Mesodermal cell (in vitro differentiated cells): ENCODE results near the gene SUCO. TPM values are rescaled to one million over a fixed set of nuclear protein-coding genes. Genes with fewer than 3 reads are reported as not detected.

Experiments used
- H3K27ac ChIP-seq: 2 replicates; pipeline ENCODE4 v1.7.0; 2013; ENCODE audit warnings: mild to moderate bottlenecking, low read depth, low read length, moderate library complexity; ENCODE audit not compliant: severe bottlenecking
- H3K36me3 ChIP-seq: 2 replicates; pipeline ENCODE4 v1.7.1; 2013; ENCODE audit warnings: mild to moderate bottlenecking, low read length, moderate library complexity; ENCODE audit not compliant: control insufficient read depth, insufficient read depth
- H3K4me1 ChIP-seq: one replicate; pipeline ENCODE4 v1.7.1; 2013; ENCODE audit warnings: mild to moderate bottlenecking, low read length; ENCODE audit not compliant: insufficient read depth, control insufficient read depth, poor library complexity, severe bottlenecking
- H3K4me3 ChIP-seq: 2 replicates; pipeline ENCODE4 v1.7.0; 2013; ENCODE audit warnings: low read length, control low read depth, mild to moderate bottlenecking; ENCODE audit not compliant: insufficient read depth, poor library complexity, severe bottlenecking; ENCODE audit errors: extremely low read depth
- H3K9me3 ChIP-seq: 2 replicates; pipeline ENCODE4 v1.7.1; 2013; ENCODE audit warnings: mild to moderate bottlenecking, low read length, moderate library complexity; ENCODE audit not compliant: control insufficient read depth
- WGBS, 2 experiments: methylation state at CpG; one replicate each; pipeline ENCODE4 v1.1.5; 2013; ENCODE audit warnings: missing lambda C conversion rate in 2 of 2; ENCODE audit not compliant: insufficient coverage in 2 of 2; 5-methylcytosine and 5-hydroxymethylcytosine counted together
- polyA plus RNA-seq, 2 experiments: library from polyadenylated mRNA; stranded (reverse); fragments of 50-300 nt; gene quantifications; one replicate each; pipeline ENCODE4 v1.2.3, GENCODE V29; 2013

Gene SUCO, protein sequence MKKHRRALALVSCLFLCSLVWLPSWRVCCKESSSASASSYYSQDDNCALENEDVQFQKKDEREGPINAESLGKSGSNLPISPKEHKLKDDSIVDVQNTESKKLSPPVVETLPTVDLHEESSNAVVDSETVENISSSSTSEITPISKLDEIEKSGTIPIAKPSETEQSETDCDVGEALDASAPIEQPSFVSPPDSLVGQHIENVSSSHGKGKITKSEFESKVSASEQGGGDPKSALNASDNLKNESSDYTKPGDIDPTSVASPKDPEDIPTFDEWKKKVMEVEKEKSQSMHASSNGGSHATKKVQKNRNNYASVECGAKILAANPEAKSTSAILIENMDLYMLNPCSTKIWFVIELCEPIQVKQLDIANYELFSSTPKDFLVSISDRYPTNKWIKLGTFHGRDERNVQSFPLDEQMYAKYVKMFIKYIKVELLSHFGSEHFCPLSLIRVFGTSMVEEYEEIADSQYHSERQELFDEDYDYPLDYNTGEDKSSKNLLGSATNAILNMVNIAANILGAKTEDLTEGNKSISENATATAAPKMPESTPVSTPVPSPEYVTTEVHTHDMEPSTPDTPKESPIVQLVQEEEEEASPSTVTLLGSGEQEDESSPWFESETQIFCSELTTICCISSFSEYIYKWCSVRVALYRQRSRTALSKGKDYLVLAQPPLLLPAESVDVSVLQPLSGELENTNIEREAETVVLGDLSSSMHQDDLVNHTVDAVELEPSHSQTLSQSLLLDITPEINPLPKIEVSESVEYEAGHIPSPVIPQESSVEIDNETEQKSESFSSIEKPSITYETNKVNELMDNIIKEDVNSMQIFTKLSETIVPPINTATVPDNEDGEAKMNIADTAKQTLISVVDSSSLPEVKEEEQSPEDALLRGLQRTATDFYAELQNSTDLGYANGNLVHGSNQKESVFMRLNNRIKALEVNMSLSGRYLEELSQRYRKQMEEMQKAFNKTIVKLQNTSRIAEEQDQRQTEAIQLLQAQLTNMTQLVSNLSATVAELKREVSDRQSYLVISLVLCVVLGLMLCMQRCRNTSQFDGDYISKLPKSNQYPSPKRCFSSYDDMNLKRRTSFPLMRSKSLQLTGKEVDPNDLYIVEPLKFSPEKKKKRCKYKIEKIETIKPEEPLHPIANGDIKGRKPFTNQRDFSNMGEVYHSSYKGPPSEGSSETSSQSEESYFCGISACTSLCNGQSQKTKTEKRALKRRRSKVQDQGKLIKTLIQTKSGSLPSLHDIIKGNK (N-terminal part only)
- 53.0 TPM for polyA plus RNA-seq (2013, experiment 1 of 2)
- polyA plus RNA-seq (2013, experiment 2 of 2), result 60.8 TPM

DNA sequence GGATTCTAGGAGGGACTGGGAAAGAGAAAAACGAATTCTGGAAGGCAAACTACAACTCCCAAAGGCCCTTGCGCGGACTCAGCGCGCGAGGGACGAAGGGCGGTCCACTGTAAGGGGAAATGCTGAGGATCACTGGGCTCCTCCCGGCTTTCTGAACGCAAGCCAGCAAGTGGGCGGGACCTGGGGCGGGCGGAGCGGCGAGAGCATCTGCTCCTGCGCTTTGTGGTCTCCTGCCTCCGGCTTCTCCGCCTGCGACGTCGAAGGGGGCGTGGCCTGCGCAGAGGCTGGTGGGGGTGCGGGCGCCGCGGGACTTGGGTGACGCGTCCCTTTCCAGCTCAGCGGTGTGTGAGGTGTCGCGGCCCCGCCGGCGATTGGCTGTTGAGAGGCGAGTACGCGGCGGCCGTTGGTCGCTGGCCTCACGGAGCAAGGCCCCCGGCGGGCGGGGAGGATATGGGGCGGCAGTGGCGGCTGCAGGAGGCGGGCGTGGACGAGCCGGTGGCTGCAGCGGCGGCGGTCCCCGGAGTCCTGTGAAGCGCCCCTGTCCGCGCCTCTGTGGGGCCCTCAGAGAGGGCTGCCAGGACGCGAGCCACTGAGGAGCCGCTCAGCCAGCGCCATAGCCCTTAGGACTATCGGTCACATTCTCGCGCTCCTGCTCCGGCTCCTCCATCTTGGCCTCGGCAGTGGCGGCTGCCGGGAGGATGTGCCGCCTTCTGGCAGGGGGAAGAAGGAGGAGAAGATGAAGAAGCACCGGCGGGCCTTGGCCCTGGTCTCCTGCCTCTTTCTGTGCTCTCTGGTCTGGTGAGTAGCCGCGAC, at the start of gene SUCO:
Gene SUCO, plus strand, starts transcription at position 451 of the 813 bp plus-strand sequence. Its CDS starts 286 bp downstream, at position 737.
- Histone ChIP-seq H3K4me1 (peaks cover 19% of the 10 kb centered on the region), H3K36me3 (no peaks in the 10 kb centered on the region), H3K4me3 (peak within 1 kb of the TSS; percentile 92), H3K27ac (peak within 1 kb of the TSS; percentile 94), H3K9me3 (no peaks in the 10 kb centered on the region)
- 0 to 1% methylated on average over 44 to 65 of the region's 74 CpGs for WGBS, 2 experiments

DNA sequence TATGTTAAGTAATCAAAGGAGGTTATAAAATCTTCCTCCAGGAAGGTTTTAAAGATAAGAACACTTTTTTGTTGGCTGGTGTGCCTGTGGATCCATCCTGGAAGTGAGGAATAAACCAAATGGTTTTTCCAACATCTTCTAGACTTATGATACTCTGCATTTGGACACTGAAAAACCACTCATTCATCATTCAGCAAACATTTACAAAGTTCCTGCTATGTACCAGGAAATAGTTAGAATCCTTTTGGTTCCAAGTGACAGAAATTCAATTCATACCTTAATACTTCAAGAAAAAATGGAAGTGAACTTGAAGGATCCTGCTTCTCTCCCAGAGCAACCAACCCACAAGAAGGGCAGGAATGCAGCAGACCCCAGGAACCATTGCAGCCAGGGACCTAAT, 49.5 kb upstream of the SUCO start:
- peaks cover 11% of the 10 kb centered on the region for H3K4me1 ChIP-seq
- H3K4me3 ChIP-seq, result no peak overlapping the region
- no peak overlapping the region for H3K27ac ChIP-seq
- H3K9me3 ChIP-seq, result no peaks in the 10 kb centered on the region
- no peaks in the 10 kb centered on the region for H3K36me3 ChIP-seq

- no peaks in the 10 kb centered on the region for H3K36me3 ChIP-seq
These were observed 48.7 kb upstream of the SUCO start for GRCh38 chr1:172484252-172484651.

DNA sequence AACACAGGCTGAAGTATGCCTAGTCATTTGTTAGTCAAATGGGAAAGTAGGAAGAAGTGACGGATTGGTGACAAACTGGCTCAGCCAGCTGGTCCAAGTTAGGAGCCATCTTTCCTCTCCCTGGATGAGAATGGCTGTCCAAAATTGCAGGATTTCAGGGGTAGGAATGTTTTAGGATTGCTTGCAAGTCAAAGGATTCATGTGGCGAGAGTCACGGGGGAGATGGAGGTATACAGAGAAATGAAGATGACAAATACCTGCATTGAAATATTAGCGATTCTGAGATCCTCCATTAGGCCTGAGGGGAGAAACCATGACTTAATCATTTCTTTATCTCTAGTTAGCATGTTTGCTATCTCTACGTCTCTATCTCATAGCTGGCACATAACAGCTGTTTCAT, 47.3 kb upstream of the SUCO start:
- peaks cover 11% of the 10 kb centered on the region for H3K4me1 ChIP-seq
- no peaks in the 10 kb centered on the region for H3K36me3 ChIP-seq
- WGBS, 2 experiments, result 74 to 78% methylated on average over 3 of the region's 5 CpGs
- H3K27ac ChIP-seq, result no peak overlapping the region
- H3K9me3 ChIP-seq, result no peaks in the 10 kb centered on the region
- H3K4me3 ChIP-seq, result no peak overlapping the region

More at GRCh38 chr1:172484252-172484651, 48.7 kb upstream of the SUCO start:
- Histone ChIP-seq H3K4me1 (peaks cover 11% of the 10 kb centered on the region), H3K9me3 (no peaks in the 10 kb centered on the region), H3K4me3 (no peak overlapping the region), H3K27ac (no peak overlapping the region)

DNA sequence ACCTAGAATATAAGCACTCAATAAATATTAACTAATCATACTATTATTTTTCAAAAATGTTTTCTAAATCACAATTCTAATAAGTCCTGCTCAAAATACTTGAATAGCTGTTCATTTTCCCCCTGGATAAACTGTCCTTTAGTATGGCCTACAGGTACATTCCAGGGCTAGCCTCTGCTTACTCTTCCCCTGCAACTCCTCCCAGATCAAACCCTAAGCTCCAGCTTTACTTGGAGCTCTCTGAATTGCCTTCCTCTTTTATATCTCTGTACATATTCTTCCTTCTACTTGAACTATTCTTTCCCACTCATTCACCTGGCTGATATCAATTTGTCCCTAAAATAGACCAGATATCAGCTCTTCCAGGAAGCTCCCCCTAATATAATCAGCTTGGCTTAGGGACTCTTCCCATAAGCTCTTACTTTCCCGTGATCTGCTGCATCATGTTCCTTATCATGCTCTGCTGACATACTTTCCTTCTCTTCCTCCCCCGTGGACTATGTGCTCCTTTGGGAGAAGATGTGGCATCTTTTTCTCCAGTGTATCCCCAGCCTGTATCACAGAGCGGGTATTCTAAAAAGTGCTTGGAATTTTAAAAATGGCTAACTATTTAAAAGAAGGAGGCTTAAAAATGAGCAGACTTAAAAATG, 46.0 kb upstream of the SUCO start:
- Histone ChIP-seq H3K36me3 (no peaks in the 10 kb centered on the region), H3K4me3 (no peak overlapping the region), H3K4me1 (peaks cover 11% of the 10 kb centered on the region), H3K9me3 (no peaks in the 10 kb centered on the region), H3K27ac (no peak overlapping the region)
- 80% methylated on average over 1 of the region's 3 CpGs; no CpG with 5 or more reads in 1 of the 2 experiments for WGBS, 2 experiments

DNA sequence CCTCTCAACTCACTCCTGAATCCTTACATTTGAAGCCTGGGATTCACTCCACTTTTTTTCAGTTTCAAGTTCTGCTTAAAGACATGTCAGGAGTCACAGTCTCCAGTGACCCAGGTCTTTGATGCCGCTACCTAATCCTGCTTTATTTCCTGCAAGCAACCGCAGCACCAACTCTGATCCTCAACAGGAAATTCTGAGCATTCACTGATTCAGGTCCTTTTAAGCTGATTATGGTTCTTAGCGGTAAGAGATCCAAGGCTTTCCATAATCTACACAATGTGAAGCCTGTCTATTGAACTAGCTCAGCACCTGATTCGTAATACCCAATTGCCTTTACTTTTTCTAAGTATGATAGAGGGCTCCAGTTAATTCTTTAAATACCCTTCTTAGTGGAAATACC, 45.4 kb upstream of the SUCO start:
- Histone ChIP-seq H3K36me3 (no peaks in the 10 kb centered on the region), H3K9me3 (no peaks in the 10 kb centered on the region), H3K27ac (no peak overlapping the region), H3K4me1 (peaks cover 11% of the 10 kb centered on the region), H3K4me3 (no peak overlapping the region)
- WGBS, 2 experiments, result 93 to 100% methylated on average over 2 to 3 of the region's 4 CpGs

DNA sequence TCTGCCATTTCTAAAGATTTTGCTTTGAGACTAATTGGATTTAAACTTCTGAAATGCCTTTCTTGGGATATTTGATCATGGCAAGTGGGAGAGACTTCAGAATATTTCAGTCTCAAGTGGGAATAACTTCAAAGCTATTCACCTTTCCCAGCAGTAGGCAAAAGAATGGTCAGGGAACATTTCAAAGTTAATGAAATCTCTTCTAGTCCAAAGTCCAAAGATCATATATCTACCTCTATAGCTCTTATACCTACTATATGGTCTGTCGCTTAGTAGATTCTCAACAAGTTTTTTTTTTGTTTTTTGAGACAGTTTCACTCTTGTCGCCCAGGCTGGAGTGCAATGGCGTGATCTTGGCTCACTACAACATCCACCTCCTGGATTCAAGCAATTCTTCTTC, 44.6 kb upstream of the SUCO start:
- H3K9me3 ChIP-seq, result no peaks in the 10 kb centered on the region

DNA sequence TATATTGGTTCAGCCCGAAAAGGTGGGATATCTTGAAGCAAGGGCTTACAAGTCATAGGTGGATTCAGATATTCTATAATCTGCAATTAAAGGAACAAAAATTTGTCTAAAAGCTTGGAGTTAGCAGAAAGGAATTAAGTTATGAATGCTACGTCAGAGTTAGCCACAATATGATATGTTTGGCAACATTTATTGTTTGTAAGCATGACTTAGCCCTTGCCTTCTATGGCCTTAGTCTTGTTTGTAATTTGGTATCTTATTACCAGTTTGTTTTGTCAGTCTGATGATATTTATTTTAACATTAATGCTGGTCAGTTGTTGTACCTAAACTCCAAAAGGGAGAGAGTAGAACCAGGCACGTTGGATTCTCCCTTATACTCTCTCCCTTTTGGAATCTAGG, 43.1 kb upstream of the SUCO start:
- WGBS, 2 experiments, result 97 to 100% methylated on average over 1 to 3 of the region's 3 CpGs

More for the DNA sequence above, 44.6 kb upstream of the SUCO start:
- H3K36me3 ChIP-seq, result no peaks in the 10 kb centered on the region
- WGBS, 2 experiments, result 94 to 100% methylated on average over 2 to 3 of the region's 3 CpGs
- peaks cover 11% of the 10 kb centered on the region for H3K4me1 ChIP-seq
- no peak overlapping the region for H3K27ac ChIP-seq
- no peak overlapping the region for H3K4me3 ChIP-seq

DNA sequence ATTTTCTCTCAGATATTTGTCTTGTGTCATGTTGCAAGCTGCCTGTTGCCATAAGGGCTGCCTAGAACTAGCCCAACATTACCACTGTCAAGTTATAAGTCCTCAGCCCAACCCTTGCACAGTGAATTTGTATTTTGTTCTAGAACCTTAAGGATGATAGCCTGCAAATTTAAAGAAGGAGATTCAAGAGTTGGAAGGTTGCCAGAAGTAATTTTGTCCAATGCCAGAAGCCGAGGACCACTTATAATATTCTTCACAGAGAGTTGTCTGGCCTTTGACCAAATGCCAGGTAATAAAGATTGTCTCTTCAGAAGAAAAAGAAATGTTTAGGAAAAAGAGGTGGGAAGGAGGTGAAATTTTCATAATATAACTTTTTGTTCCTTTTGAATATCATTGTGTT, 40.5 kb upstream of the SUCO start:
- no peaks in the 10 kb centered on the region for H3K9me3 ChIP-seq
- no CpG with 5 or more reads among the region's 1 CpG for WGBS, 2 experiments
- peaks cover 27% of the 10 kb centered on the region for H3K4me1 ChIP-seq
- no peak overlapping the region for H3K4me3 ChIP-seq
- no peaks in the 10 kb centered on the region for H3K36me3 ChIP-seq
- no peak overlapping the region for H3K27ac ChIP-seq

More for the DNA sequence above, 43.1 kb upstream of the SUCO start:
- Histone ChIP-seq H3K27ac (no peak overlapping the region), H3K4me3 (no peak overlapping the region), H3K9me3 (no peaks in the 10 kb centered on the region), H3K4me1 (peaks cover 14% of the 10 kb centered on the region), H3K36me3 (no peaks in the 10 kb centered on the region)
